Measurements from ENCODE around the gene EIF5.
"Not testable (repeated sequence)": the region's sequence is repeated elsewhere in the genome, so short reads cannot be mapped to it uniquely, and the experiment has no call there.

The EIF5 gene

GRCh38 chr14:103353362-103353761 is 19.3 kb downstream of the EIF5 start:
- no peak for TF ChIP-seq CTCF (IDR thresholded peaks at IDR 0.05; ENCODE audit: low read depth, low read length, missing control alignments)
- no peak for DNase-seq (ENCODE audit: extremely low read depth, low read depth)
- no peak overlapping the region for H3K4me3 ChIP-seq (replicated peaks; ENCODE audit: low read depth, low read length)

- no peak for TF ChIP-seq CTCF (IDR thresholded peaks at IDR 0.05; ENCODE audit: low read depth, low read length, missing control alignments)
- no peak overlapping the region for H3K4me3 ChIP-seq (replicated peaks; ENCODE audit: low read depth, low read length)
- DNase-seq (ENCODE audit: extremely low read depth, low read depth) = no peak
These were observed 20.1 kb downstream of the EIF5 start for GRCh38 chr14:103354141-103354540.

GRCh38 chr14:103356024-103356682 is 22.1 kb downstream of the EIF5 start:
- no peak for TF ChIP-seq CTCF (IDR thresholded peaks at IDR 0.05; ENCODE audit: low read depth, low read length, missing control alignments)
- DNase-seq (ENCODE audit: extremely low read depth, low read depth) = no peak
- H3K4me3 ChIP-seq (replicated peaks; ENCODE audit: low read depth, low read length) = no peak overlapping the region

- H3K4me3 ChIP-seq (replicated peaks; ENCODE audit: low read depth, low read length); DNase-seq (ENCODE audit: extremely low read depth, low read depth): not testable (repeated sequence)
These were observed 23.5 kb downstream of the EIF5 start for GRCh38 chr14:103357552-103357951.

- no peak for TF ChIP-seq CTCF (IDR thresholded peaks at IDR 0.05; ENCODE audit: low read depth, low read length, missing control alignments)
- no peak for DNase-seq (ENCODE audit: extremely low read depth, low read depth)
- H3K4me3 ChIP-seq (replicated peaks; ENCODE audit: low read depth, low read length) = no peak overlapping the region
These were observed 26.5 kb downstream of the EIF5 start for GRCh38 chr14:103360548-103360947.

GRCh38 chr14:103361867-103362266 is 27.8 kb downstream of the EIF5 start:
- no peak for TF ChIP-seq CTCF (IDR thresholded peaks at IDR 0.05; ENCODE audit: low read depth, low read length, missing control alignments)
- no peak overlapping the region for H3K4me3 ChIP-seq (replicated peaks; ENCODE audit: low read depth, low read length)
- peak; percentile 77 for DNase-seq (ENCODE audit: extremely low read depth, low read depth)

GRCh38 chr14:103362780-103363179 is 28.7 kb downstream of the EIF5 start:
- no peak for TF ChIP-seq CTCF (IDR thresholded peaks at IDR 0.05; ENCODE audit: low read depth, low read length, missing control alignments)
- DNase-seq (ENCODE audit: extremely low read depth, low read depth) = no peak
- no peak overlapping the region for H3K4me3 ChIP-seq (replicated peaks; ENCODE audit: low read depth, low read length)
